GM19193 (cell line): ENCODE measurements around the gene TEDDM1.

Experiments
- POLR2A ChIP-seq: IDR thresholded peaks from 4 replicates; pipeline ENCODE4 v1.6.1; 2011; ENCODE audit not compliant: insufficient read depth, insufficient read length; ENCODE audit errors: extremely low read depth

Gene TEDDM1

DNA sequence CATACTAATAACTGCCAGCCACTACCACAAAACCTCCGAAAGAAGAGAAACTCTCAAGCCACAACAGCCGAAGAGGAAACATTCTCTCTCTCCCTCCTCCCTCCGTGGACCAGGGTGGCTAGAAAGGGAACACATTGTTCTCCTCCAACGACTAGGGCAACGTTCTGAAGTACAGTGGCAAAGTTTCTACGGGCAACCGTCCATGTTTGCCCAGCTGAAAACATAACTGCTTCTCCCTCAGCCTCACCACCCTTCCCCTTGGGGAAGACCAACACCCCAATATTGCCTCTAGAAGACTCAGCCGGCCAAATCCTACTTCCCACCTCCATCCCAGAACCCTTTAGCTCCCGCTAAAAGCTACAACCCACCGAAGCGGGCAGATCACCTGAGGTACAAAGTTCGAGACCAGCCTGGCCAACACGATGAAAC is 10.8 kb downstream of the TEDDM1 start:
- TF ChIP-seq POLR2A: no peak

DNA sequence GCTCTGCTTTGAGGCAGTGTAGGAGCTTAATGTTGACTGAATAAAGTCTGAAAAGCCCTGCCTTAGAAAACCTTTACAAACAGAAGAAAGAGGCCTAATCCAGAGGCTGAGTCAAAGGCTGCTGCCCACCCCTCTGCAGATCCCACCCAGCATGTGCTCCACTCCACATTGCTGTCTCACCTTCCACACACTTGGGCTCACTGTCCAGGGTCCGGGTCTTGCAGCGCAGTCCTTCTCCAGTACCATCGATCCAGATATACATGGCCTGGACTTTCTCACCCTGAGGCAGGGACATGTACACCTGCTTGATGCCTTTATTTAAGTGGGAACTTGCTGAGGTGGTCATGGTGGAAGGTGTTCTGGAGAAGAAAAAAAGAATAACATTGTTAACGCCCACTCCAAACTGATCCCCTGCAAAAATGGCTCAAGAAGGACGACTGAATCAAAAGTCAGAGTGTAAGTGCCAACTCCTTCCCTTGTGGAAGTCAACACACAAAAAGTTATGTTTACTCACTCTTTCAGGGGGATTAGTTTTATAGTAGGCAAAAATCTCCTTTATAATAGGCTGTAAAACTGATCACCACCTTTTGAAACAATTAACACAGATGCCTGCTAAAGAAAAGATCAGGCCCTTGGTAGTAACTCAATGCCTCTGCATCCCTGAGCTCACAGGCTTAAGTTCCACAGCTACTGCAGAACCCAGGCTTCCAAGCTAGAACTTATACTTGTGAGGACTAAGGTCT is 11.9 kb downstream of the TEDDM1 start:
- TF ChIP-seq POLR2A: no peak

DNA sequence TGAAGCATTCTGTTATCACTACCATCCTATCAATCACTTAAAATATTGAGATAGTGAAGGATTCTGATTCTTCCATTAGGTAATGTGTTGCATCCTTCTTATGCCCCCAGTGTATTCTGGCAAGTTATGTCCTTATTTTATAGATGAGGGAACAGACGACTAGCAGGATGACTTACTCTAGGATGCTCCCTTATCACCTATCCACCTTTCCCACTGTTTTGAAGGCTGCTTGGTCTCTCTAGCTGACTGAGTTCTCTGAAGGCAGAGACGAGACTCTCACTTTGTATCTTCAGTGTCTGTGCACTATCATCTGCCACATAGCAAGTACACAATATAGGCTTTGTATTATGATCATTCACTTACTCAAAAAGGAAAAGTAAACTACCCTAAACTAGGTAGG is 12.9 kb downstream of the TEDDM1 start:
- TF ChIP-seq POLR2A: no peak

DNA sequence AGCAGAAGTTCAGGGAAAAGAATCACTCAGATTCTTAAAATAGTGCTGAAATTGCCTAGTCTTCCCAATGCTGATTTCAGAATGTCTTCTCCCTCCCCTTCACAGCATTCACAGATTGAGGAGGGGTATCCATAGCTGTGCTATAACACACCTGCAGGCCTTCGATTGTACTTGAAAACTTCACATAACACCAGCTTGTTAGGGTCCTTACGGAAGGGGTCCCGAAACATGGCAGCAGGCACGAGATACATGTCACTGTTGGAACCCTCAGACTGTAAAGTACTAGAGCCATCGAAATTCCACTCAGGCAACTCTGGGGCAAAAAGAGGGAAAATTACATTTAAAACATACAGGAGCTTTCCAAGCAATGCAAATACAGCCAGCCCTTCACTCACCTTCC is 13.5 kb downstream of the TEDDM1 start:
- no peak for TF ChIP-seq POLR2A

DNA sequence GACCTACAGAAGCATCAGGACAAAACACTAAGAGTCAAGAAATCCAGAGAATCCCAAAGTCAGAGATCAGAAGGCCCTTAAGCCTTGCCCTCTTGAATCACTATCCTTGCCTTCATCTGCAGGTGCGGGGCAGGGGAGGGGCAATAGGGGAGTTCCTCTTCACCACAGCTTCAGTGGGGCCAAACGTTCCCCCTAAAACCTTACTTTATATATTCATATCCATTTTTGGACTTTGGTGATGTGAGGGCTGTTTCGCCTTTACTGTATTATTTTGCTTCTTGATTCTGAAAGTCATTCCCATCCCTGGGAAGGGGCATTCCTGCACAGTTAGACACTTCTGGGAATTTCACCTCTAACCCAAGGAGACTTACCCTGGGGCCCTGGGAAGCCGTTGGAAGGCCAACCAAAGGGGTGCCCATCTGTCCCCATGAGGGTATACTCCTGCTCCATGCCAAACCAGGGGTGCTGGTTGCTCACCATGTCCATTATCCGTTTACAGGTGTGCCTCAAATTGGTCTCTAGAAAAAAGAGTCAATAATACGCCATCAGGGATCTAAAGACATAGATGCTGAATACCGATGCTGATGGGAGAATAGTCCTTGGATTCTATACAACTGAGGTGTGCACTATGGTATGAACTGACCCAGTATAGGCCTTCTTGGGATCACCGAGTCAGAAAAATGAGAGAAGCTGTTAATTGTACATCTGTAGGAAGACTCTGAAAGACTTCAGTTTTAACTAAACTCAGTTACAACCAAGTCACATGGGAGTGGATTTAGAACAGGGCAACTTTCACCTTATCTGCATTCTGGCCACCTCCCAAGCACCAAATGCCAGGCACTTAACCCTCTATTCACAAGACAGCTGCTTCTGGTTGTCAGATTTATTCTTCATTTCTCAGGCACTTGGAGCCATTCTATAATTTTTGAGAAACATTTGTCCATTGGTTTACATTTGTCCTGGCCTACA is 14.3 kb downstream of the TEDDM1 start:
- TF ChIP-seq POLR2A: no peak

DNA sequence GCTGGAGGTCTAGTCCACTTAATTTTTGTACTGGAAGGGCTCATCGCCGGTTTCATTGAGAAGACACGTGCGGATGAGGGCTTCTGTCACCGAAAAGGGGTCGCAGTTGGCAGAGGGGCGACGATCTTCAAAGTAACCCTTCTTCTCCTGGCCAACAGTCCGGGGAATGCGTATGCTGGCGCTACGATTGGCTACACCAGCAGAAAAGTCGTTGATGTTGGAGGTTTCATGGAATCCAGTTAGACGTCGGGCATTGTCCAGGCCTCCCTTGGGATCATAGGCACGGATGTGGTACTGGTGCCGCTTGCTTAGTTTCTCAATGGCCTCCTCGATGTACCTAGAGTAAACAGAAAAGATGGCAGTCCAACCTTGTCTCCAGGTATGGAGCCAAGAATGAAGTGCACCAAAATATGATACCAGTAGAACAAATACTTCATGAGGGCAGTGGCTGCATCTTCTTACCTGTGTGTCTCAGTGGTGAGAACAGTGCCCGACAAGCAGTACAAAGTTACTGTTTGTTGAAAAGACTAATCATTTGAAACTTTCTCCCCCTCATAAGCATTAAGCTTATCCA is 16.0 kb downstream of the TEDDM1 start:
- TF ChIP-seq POLR2A: no peak

DNA sequence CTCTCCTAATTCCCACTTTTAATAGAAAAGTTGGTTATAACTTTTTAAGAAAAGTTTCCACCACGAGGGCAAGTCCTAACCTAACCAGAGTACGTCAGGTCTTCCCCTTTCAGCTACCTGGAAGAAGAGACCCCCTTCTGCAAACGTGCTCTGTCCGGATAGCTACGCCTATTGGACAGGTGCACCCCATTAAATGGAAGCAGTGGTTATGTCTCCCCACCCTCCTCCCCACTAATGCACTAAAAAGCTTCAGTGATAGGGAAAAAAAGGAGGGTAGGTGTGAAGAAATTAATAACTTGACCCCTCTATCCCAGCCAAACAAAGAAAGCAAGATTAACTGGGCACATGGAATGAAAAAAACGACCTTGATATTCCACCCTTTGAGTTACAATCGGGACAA is 16.5 kb downstream of the TEDDM1 start:
- TF ChIP-seq POLR2A: no peak

DNA sequence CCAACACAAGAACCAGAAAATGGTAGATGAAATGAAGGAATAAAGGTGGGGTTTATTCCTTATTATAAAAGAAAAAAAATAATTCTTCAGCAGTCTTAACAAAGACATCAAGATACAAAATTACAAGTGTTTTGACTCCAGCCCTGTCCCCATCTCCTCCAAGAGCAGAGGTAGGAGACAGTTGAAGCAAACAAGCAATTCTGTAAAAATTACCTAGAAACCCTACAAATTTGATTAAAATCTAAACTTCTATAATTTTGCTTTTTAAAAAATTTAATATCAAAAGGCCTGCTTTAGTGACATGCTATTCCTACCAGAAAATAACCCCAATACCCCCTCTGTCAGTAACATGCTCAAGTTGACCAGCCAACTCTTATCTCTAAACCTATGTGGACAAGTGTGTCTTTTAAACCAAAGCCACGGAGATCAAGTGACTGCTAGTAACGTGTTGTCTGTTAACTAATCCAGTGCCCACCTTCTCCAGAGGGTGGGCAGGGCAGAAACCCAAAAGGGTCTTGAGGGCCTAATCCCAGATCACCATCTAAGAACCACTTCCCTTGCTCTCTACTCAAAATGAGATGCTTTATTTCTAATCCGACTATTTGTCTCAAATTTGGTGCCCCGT is 17.3 kb downstream of the TEDDM1 start:
- TF ChIP-seq POLR2A: no peak

DNA sequence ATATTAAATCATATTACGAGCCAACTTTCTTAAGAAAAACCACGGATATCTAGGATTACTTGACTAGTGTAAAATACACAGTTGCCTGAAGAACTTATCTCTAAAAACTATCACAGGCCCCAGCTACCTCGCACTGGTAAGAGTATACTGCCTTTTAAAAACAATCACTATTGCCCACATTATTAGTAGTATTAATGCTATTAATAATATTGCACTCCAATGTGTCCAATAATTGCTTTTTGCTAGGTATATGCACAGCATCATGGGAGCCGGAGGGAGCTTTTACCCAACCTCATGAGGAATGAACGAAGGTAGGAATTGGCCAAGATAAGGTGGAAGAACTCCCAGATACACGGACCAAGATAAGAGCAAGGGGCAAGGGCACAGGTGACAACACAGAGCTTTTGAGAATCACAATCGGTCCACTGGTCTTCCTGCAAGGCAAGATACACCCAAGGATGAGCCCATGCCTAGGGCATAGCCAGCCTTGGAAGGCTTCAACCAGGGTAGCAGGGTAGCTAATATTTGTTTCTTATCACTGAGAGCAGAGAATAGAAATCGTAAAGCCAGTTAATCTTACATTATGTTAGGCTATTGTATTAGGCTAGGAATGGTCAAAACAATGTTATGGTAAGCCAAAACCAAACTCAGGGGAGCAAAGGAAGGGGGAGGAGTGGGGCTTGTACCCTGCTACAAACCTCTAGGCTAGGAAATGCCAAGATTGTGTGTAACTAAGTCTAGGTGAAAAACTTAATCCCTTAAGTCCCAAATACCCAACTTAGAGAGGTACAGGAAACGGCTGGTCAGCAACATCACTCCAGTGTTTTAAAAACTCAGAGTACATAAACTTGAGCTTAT is 18.3 kb downstream of the TEDDM1 start:
- TF ChIP-seq POLR2A: no peak

DNA sequence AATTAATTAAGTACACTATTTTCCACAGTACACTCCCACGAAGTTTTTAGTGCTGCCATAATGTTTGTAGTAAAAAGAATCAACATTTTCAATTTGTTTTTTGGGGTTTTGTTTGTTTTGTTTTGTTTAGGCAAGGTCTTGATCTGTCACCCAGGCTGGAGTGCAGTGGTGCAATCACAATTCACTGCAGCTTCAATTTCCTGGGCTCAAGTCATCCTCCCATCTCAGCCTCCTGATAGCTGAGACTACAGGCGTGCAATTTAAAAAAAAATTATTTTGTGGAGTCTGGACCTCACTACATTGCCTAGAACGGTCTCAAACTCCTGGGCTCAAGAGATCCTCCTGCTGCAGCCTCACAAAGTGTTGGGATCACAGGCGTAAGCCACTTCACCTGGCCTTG is 20.3 kb downstream of the TEDDM1 start:
- TF ChIP-seq POLR2A: no peak

DNA sequence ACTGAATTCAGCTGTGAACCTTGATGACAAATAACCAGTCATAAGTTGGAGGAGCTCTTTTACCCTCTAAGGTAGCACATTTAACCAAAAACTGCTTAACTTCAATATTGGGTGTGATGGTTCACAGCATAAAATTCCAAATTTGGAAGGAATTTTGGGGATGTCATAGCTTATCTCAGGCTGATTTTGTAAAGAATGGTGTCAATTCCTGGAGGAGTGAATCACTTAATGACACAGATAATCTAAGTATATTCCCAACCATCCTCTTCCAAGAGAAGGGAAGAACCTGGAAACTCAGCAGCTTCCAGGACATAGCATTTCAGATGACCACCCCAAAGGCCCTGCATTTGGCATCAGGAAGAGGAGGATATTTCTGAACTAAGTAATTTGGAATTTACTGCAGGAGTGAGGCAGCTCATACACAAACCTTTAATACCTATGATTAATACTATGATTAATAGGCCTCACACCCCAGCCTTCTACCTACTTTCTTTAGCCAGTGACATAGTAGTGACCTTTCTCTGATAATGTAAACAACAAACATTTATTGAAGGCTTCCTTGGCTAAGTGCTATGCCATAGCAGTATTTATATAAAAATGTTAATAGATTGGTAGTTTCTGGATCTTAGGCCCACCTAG is 23.4 kb downstream of the TEDDM1 start:
- TF ChIP-seq POLR2A: no peak

DNA sequence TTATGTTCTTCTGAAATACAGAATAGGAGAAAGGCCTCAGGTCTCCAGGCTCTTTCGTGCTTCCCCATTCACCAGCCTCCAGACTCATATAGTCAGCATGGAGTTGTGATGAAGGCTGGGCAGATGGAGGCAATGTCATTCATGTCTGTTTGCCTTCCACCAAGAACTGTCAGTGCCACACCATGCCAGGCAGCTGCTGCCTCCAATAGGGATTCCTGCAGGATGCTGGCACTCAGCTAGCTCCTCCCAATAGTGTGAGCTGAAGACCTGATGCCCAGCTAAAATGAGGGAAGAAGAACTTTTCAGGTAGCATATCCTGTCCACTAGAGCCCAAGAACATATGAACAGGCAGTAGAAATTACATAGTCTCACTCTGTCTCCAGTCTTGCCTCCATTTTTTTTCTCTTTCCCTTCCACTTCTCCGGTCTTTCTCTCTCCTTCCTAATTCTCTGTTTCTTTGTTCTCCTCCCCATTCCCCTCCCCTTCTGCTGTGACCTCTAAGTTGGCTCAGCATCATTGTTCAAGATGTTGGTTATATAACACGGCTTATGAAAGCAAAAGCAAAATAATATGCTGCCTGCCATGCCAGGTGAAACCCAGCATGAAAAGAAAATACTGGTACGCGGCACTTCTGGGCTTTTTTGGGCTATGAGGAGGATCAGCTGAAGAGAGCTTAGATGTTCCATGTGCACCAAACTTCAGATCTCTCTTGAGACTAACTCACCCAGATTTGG is 26.2 kb downstream of the TEDDM1 start:
- no peak for TF ChIP-seq POLR2A

DNA sequence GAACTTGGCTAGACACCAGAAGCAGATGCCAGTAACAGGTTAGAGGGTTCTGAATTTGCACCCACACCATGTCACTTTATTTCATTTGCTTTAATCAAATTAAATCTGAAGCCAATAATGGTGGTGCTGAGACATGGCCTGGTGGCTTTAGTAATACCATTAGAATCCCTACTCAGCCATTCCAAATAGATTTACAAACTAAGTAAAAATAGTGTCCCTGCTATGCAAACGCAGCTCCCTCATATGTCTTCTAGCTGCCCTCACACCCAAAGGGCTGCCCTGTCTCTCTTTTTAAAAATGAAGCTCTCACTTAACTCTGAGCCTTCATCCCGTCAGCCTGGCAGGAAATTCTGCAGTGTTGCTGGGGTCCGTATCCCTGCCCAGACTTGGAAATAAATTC is 29.9 kb downstream of the TEDDM1 start:
- TF ChIP-seq POLR2A: no peak
